ENCODE measurements around the gene KRTAP5-10.
"Not testable (repeated sequence)": the region's sequence is repeated elsewhere in the genome, so short reads cannot be mapped to it uniquely, and the experiment has no call there.

The KRTAP5-10 gene

GRCh38 chr11:71527576-71528210, 37.7 kb upstream of the KRTAP5-10 start:
- Histone ChIP-seq H3K4me3 (ENCODE audit: insufficient read depth in 1 of 2, low read depth in 1 of 2, low read length in 2 of 2) (no peak overlapping the region), H3K9me3 (ENCODE audit: control insufficient read depth, low read length) (no peaks in the 10 kb centered on the region), H2BK15ac (ENCODE audit: low read depth, poor library complexity, severe bottlenecking) (no peak overlapping the region), H3K4me2 (ENCODE audit: low read length, poor library complexity, severe bottlenecking) (no peak overlapping the region), H3K4me1 (ENCODE audit: control insufficient read depth, insufficient read depth, low read depth, low read length) (no peaks in the 10 kb centered on the region), H3K79me1 (replicated peaks; ENCODE audit: low read length, poor library complexity, severe bottlenecking) (no peaks in the 10 kb centered on the region), H3K27ac (ENCODE audit: low read length, poor library complexity, severe bottlenecking) (no peak overlapping the region), H3K36me3 (ENCODE audit: control insufficient read depth in 1 of 2, insufficient read depth in 2 of 2, low read depth in 1 of 2, low read length in 2 of 2) (no peaks in the 10 kb centered on the region), H3K23ac (ENCODE audit: low read length in 2 of 2) (no peak overlapping the region), H2AFZ (ENCODE audit: low read depth, low read length) (no peak overlapping the region), H3K9ac (ENCODE audit: low read length) (no peak overlapping the region), H2AK5ac (ENCODE audit: low read length, severe bottlenecking) (no peak overlapping the region), H3K27me3 (ENCODE audit: control insufficient read depth in 1 of 2, insufficient read depth in 1 of 2, low read length in 2 of 2) (peaks cover 0 to 11% of the 10 kb centered on the region in 2 experiments), H2BK5ac (ENCODE audit: low read depth, low read length, poor library complexity, severe bottlenecking) (no peak overlapping the region), H4K8ac (ENCODE audit: low read length) (peak overlapping the region; percentile 69), H3K4ac (ENCODE audit: low read depth in 1 of 2, low read length in 2 of 2) (no peak overlapping the region), H3K18ac (ENCODE audit: low read depth in 1 of 2, low read length in 2 of 2) (no peak overlapping the region), H2BK12ac (ENCODE audit: low read length in 2 of 2) (no peak overlapping the region), H4K91ac (ENCODE audit: low read length) (no peak overlapping the region), H2BK120ac (ENCODE audit: low read depth, low read length) (no peak overlapping the region), H3K14ac (ENCODE audit: low read length in 2 of 2) (peak overlapping the region in 1 of 2 experiments; percentile 93)
- 85% methylated on average over 6 of the region's 6 CpGs for WGBS
- DNase-seq: no peak

- Histone ChIP-seq H4K8ac (ENCODE audit: low read length) (no peak overlapping the region), H3K27ac (ENCODE audit: low read length, poor library complexity, severe bottlenecking) (no peak overlapping the region), H3K9ac (ENCODE audit: low read length) (no peak overlapping the region), H4K91ac (ENCODE audit: low read length) (no peak overlapping the region), H2BK12ac (ENCODE audit: low read length in 2 of 2) (no peak overlapping the region), H3K4ac (ENCODE audit: low read depth in 1 of 2, low read length in 2 of 2) (no peak overlapping the region), H2AK5ac (ENCODE audit: low read length, severe bottlenecking) (no peak overlapping the region), H3K9me3 (ENCODE audit: control insufficient read depth, low read length) (no peaks in the 10 kb centered on the region), H2BK5ac (ENCODE audit: low read depth, low read length, poor library complexity, severe bottlenecking) (no peak overlapping the region), H3K4me2 (ENCODE audit: low read length, poor library complexity, severe bottlenecking) (no peak overlapping the region), H3K4me3 (ENCODE audit: insufficient read depth in 1 of 2, low read depth in 1 of 2, low read length in 2 of 2) (no peak overlapping the region), H2AFZ (ENCODE audit: low read depth, low read length) (no peak overlapping the region), H2BK120ac (ENCODE audit: low read depth, low read length) (no peak overlapping the region), H3K4me1 (ENCODE audit: control insufficient read depth, insufficient read depth, low read depth, low read length) (peaks cover 1% of the 10 kb centered on the region), H3K23ac (ENCODE audit: low read length in 2 of 2) (no peak overlapping the region), H3K36me3 (ENCODE audit: control insufficient read depth in 1 of 2, insufficient read depth in 2 of 2, low read depth in 1 of 2, low read length in 2 of 2) (no peaks in the 10 kb centered on the region), H3K27me3 (ENCODE audit: control insufficient read depth in 1 of 2, insufficient read depth in 1 of 2, low read length in 2 of 2) (peaks cover 0 to 8% of the 10 kb centered on the region in 2 experiments), H3K79me1 (replicated peaks; ENCODE audit: low read length, poor library complexity, severe bottlenecking) (no peaks in the 10 kb centered on the region), H2BK15ac (ENCODE audit: low read depth, poor library complexity, severe bottlenecking) (no peak overlapping the region), H3K18ac (ENCODE audit: low read depth in 1 of 2, low read length in 2 of 2) (no peak overlapping the region), H3K14ac (ENCODE audit: low read length in 2 of 2) (no peak overlapping the region)
- no peak for DNase-seq
- 85% methylated on average over 10 of the region's 11 CpGs for WGBS
Observed at GRCh38 chr11:71530602-71531001, 34.8 kb upstream of the KRTAP5-10 start.

GRCh38 chr11:71532036-71532610, 33.2 kb upstream of the KRTAP5-10 start:
- no peak overlapping the region for H4K8ac ChIP-seq (ENCODE audit: low read length)

GRCh38 chr11:71534711-71535608, 30.4 kb upstream of the KRTAP5-10 start:
- not testable (repeated sequence) for H2BK12ac ChIP-seq (ENCODE audit: low read length in 2 of 2); H3K36me3 ChIP-seq (ENCODE audit: control insufficient read depth in 1 of 2, insufficient read depth in 2 of 2, low read depth in 1 of 2, low read length in 2 of 2); H4K8ac ChIP-seq (ENCODE audit: low read length); H2AFZ ChIP-seq (ENCODE audit: low read depth, low read length); H3K9me3 ChIP-seq (ENCODE audit: control insufficient read depth, low read length); H3K27ac ChIP-seq (ENCODE audit: low read length, poor library complexity, severe bottlenecking); H4K91ac ChIP-seq (ENCODE audit: low read length); H3K4me1 ChIP-seq (ENCODE audit: control insufficient read depth, insufficient read depth, low read depth, low read length); H2AK5ac ChIP-seq (ENCODE audit: low read length, severe bottlenecking); H3K9ac ChIP-seq (ENCODE audit: low read length); H3K4me2 ChIP-seq (ENCODE audit: low read length, poor library complexity, severe bottlenecking); H3K4me3 ChIP-seq (ENCODE audit: insufficient read depth in 1 of 2, low read depth in 1 of 2, low read length in 2 of 2); H3K79me1 ChIP-seq (replicated peaks; ENCODE audit: low read length, poor library complexity, severe bottlenecking); H2BK5ac ChIP-seq (ENCODE audit: low read depth, low read length, poor library complexity, severe bottlenecking); H2BK15ac ChIP-seq (ENCODE audit: low read depth, poor library complexity, severe bottlenecking); H3K23ac ChIP-seq (ENCODE audit: low read length in 2 of 2); H3K4ac ChIP-seq (ENCODE audit: low read depth in 1 of 2, low read length in 2 of 2); H3K18ac ChIP-seq (ENCODE audit: low read depth in 1 of 2, low read length in 2 of 2); H3K14ac ChIP-seq (ENCODE audit: low read length in 2 of 2); H2BK120ac ChIP-seq (ENCODE audit: low read depth, low read length); DNase-seq
- peaks cover 0 to 17% of the 10 kb centered on the region in 2 experiments for H3K27me3 ChIP-seq (ENCODE audit: control insufficient read depth in 1 of 2, insufficient read depth in 1 of 2, low read length in 2 of 2)
- 66% methylated on average over 16 of the region's 17 CpGs for WGBS

More at GRCh38 chr11:71532036-71532610, 33.2 kb upstream of the KRTAP5-10 start:
- Histone ChIP-seq H3K23ac (ENCODE audit: low read length in 2 of 2) (no peak overlapping the region), H3K9ac (ENCODE audit: low read length) (no peak overlapping the region), H3K4me1 (ENCODE audit: control insufficient read depth, insufficient read depth, low read depth, low read length) (peaks cover 1% of the 10 kb centered on the region), H2AFZ (ENCODE audit: low read depth, low read length) (no peak overlapping the region), H2AK5ac (ENCODE audit: low read length, severe bottlenecking) (no peak overlapping the region), H2BK12ac (ENCODE audit: low read length in 2 of 2) (no peak overlapping the region), H4K91ac (ENCODE audit: low read length) (no peak overlapping the region), H3K4ac (ENCODE audit: low read depth in 1 of 2, low read length in 2 of 2) (no peak overlapping the region), H3K14ac (ENCODE audit: low read length in 2 of 2) (no peak overlapping the region), H3K27me3 (ENCODE audit: control insufficient read depth in 1 of 2, insufficient read depth in 1 of 2, low read length in 2 of 2) (peaks cover 0 to 8% of the 10 kb centered on the region in 2 experiments), H3K27ac (ENCODE audit: low read length, poor library complexity, severe bottlenecking) (no peak overlapping the region), H3K79me1 (replicated peaks; ENCODE audit: low read length, poor library complexity, severe bottlenecking) (no peaks in the 10 kb centered on the region), H2BK5ac (ENCODE audit: low read depth, low read length, poor library complexity, severe bottlenecking) (no peak overlapping the region), H3K18ac (ENCODE audit: low read depth in 1 of 2, low read length in 2 of 2) (no peak overlapping the region), H3K36me3 (ENCODE audit: control insufficient read depth in 1 of 2, insufficient read depth in 2 of 2, low read depth in 1 of 2, low read length in 2 of 2) (no peaks in the 10 kb centered on the region), H3K4me2 (ENCODE audit: low read length, poor library complexity, severe bottlenecking) (no peak overlapping the region), H3K9me3 (ENCODE audit: control insufficient read depth, low read length) (no peaks in the 10 kb centered on the region), H2BK15ac (ENCODE audit: low read depth, poor library complexity, severe bottlenecking) (no peak overlapping the region), H3K4me3 (ENCODE audit: insufficient read depth in 1 of 2, low read depth in 1 of 2, low read length in 2 of 2) (no peak overlapping the region), H2BK120ac (ENCODE audit: low read depth, low read length) (no peak overlapping the region)
- WGBS: 80% methylated on average over 10 of the region's 10 CpGs
- DNase-seq: no peak

Data from mesenchymal stem cell (in vitro differentiated cells and primary cell).